GM19468 (cell line): Measurements from ENCODE around the gene HSPA8.

Experiments used
- ATAC-seq: cut with Tn5 transposase; IDR thresholded peaks from one replicate; pipeline ENCODE4 v1.9.1; 2021; ENCODE audit warnings: mild to moderate bottlenecking, moderate library complexity, moderate number of reproducible peaks; ENCODE audit not compliant: unreplicated experiment; ENCODE audit errors: extremely low read depth

HSPA8 gene

GRCh38 chr11:123052901-123053721, 8.8 kb downstream of the HSPA8 start:
- no peak for ATAC-seq

DNA sequence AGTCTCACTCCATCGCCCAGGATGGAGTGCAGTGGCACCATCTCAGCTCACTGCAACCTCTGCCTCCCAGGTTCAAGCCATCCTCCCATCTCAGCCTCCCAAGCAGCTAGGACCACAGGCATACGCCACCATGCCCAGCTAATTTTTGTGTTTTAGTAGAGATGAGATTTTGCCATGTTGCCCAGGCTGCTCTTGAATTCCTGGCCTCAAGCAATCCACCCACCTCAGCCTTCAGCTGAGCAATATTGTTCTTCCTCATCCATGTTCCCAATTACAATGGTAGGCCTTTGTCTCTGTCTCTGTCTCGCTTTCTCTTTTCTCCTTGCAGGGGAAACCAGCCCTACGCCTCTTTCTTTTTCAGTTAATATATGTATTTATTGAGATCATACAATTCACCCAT, 10.3 kb downstream of the HSPA8 start:
- no peak for ATAC-seq

DNA sequence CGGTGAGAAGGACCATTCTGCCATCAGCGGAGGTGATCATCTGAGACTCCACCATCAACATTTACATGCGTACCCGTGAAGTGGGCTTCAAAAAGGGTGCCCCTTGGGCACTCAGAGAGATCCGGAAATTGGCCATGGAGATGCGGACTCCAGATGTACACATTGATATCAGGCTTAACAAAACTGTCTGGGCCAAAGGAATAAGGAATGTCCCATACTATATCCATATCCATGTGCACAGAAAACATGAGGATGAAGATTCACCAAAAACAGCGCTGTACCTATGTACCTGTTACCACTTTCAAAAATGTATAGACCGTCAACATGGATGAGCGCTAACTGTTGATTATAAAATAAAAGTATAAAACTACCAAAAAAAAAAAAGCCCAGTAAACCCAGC, 10.8 kb downstream of the HSPA8 start:
- ATAC-seq: no peak

- no peak for ATAC-seq
These were observed 14.0 kb downstream of the HSPA8 start for GRCh38 chr11:123047947-123048293.

DNA sequence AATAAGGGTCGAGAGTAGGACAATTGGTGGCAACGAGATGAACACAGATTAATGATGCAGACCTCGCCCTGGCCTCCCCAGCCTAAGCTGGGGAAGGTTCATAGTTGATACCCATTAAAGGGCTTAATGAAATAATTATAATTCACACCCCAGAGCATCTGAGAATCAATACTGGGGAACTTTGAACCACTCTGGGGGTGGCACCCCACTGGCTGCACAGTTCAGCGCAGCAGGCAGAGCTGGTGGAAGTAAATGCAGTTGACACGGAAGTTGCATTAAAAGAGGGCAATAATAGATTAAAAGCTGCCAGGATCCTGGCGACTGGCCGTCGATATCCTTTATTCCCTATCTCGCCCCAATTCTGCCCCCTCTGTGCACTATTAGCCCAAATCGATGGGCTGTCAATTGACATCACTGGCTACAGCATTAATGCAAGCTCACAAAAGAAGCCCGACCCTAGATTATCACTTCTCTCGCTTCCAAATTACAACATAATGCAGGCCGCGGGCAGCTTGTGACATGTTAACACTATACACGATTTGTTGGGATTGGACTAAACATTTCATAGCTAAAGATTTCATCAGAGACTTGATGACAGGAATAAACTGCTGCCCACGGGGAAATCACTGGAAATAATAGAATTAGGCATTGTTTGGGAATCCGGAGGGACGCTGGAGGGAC, 14.5 kb downstream of the HSPA8 start:
- ATAC-seq: no peak

- no peak for ATAC-seq
These were observed 15.3 kb downstream of the HSPA8 start for GRCh38 chr11:123046473-123047259.

GRCh38 chr11:123045101-123045500, 16.8 kb downstream of the HSPA8 start:
- ATAC-seq: no peak

DNA sequence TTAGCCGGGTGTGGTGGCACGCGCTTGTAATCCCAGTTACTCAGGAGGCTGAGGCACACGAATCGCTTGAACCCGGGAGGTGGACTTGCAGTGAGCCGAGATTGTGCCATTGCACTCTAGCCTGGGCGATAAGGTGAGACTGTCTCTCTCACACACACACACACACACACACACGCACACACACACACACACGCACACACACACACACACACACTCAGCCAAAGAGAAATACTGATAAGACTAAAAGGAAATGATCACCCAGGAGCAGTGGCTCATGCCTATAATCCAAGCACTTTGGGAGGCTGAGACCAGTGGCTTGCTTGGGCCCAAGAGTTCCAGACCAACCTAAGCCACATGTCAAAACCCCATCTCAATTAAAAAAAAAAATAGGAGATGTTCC, 20.8 kb downstream of the HSPA8 start:
- ATAC-seq: no peak

DNA sequence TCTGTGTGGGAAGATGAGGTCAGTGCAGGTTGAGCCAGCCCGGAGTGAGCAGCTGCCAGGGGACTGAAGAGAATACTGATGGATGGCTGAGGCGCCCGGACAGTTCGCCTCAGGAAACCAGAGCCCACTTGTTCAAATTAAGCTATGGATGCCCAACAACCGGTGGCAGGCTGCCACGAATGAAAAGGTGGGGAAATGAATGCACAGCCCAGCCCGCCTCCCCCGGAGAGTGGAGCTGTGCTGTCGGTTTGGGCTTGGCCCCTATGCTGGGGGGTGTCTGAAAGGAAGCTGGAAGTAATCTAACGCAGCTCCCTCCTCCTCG, 21.9 kb downstream of the HSPA8 start:
- no peak for ATAC-seq

DNA sequence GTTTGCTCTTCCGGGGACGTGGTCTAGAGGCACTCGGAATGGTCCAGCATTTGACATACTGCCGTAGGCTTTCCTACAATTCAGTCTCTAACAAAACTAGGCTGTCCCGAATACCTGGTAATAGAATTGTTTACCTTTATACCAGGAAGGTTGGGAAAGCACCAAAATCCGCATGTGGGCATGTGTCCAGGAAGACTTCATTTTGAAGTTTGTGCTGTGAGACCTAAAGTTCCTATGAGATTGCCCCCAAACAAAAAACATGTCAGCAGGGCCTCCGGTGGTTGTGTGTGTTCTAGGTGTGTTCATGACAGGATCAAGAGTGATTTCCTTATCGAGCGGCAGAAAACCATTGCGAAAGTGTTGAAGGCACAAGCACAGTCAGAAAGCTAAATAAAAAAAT, 26.1 kb downstream of the HSPA8 start:
- no peak for ATAC-seq

DNA sequence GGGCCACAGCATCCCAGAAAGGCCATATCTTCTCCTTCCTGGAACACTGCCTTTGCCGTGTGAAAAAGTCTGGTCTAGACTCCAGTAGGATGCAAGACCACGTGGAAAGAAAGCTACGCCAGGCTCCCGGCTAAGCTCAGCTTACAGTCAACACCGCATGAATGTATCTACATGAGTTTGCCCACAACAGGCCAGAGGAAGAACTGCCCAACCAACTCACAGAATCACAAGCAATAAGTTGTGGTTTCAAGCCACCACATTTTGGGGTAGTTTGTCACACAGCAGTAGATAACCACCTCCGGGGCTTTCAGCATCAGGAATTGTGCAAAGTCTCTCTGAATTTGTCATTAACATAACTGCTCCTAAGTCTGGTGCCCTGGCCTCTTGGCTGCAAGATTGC, 27.3 kb downstream of the HSPA8 start:
- no peak for ATAC-seq

DNA sequence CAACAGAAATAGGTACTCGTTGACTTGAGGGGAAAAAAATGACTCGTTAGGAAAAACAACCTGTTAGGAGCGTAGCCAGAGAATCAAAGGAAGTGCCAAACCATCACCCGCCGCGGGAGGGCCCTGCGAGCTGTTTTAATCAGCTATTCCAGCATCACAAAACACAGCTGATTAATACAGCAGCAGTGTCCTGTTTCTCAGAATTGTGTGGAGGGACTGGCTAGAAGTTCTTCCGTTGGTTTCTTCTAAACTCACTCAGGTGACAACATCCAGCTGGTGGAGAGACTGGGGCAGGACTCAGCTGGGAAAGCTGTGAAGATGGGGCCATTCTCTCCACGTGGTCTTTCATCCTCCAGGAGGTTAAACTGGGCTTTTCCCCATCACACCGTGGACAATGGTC, 28.0 kb downstream of the HSPA8 start:
- ATAC-seq: no peak

DNA sequence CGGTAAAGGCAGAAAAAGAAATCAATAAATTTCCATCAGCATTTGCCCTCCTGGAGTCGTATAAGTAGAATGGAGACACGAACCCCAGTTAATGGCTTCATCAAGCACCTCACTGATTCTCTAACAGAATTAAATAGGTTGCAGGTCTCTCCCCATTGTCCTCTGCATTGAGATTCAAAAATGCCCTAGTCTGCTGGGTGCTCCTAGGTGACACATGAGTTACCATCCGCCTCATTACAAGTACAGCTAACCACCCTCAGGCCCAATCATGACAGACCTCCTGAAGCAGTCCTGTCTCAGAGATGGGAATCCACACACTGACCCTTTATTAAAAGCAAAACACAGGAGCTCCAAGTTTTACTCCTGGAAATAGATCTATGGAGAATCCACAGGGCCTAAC, 31.4 kb downstream of the HSPA8 start:
- ATAC-seq: no peak

GRCh38 chr11:123020968-123021367, 41.0 kb downstream of the HSPA8 start:
- no peak for ATAC-seq

DNA sequence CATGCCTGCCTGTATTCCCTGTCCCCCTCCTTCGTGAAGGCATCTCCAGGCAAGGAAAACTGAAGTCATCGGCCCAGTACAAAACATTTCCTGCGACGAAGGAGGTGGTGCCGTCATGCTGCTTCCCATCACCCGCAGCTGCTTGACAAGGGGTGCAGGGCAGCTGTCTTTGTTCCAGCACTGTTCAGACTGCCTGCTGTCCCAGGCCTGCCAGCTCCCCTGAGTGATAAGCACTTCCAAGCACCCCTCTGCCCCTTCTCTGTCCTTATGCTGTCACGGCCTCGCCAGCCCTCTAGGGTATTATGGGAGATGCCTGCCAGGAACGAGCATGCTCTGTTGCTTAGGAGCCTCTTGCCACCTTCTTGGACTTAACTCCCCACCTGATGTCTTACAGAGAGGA, 43.2 kb downstream of the HSPA8 start:
- no peak for ATAC-seq

- ATAC-seq: no peak
These were observed 50.4 kb downstream of the HSPA8 start for GRCh38 chr11:123011510-123011909.
